Measurements from ENCODE around the gene AAMDC.

DNA sequence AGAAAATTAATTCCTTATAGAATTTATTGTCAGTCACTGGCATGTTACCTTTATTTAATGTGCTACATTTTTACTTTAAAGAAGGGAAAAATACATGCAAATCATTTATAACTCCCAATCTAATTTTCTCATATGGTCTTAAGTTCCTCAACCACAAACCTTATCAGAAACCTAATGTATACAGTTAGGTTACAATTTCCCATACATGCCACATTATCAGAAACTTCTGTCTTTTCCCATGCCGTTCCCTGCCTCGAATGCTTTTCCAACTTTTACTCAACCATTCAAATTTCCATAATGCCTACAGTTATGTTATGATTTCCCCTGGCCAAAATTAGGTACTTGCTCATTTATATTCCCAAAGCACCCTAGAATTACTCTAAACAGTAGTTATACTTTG, 14.0 kb upstream of the AAMDC start:
- TF ChIP-seq POLR2A (IDR thresholded peaks at IDR 0.05) (no peak), CTCF (IDR thresholded peaks at IDR 0.05) (no peak)

All from uterus (tissue), 2 donors.